ENCODE measurements around the gene NTM.

Gene NTM

DNA sequence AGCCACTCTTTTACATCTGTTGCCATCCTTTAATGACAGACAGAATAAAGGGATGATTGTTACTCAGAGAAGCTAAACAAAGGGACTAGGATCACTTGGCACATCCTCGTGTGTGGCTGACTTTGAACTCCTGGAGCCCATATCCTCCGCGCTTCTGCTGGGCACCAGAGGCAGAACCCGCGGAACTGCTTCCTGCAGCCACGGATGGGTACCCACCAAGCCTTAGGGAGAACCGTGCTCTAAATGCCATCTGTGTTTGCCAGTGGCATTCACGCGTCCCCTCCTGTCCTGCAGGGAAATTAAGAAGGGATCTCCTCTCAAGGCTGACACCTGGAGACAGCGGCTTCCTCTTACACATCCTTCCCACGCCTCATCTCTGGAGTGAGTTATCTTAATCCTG, 294.4 kb downstream of the NTM start:
- Histone ChIP-seq H3K36me3 (ENCODE audit: control insufficient read depth, insufficient read depth, low read length) (no peaks in the 10 kb centered on the region), H3K9me3 (ENCODE audit: control insufficient read depth, low read length) (no peaks in the 10 kb centered on the region), H3K27ac (ENCODE audit: insufficient read depth, low read length, poor library complexity, severe bottlenecking) (no peak overlapping the region), H3K4me1 (ENCODE audit: control insufficient read depth, insufficient read depth, low read length, poor library complexity, severe bottlenecking) (no peaks in the 10 kb centered on the region), H3K27me3 (replicated peaks; ENCODE audit: control insufficient read depth, insufficient read depth, low read length, poor library complexity, severe bottlenecking) (no peaks in the 10 kb centered on the region), H3K4me3 (ENCODE audit: insufficient read depth, low read depth, low read length, poor library complexity, severe bottlenecking) (no peak overlapping the region)
- no peak for DNase-seq

DNA sequence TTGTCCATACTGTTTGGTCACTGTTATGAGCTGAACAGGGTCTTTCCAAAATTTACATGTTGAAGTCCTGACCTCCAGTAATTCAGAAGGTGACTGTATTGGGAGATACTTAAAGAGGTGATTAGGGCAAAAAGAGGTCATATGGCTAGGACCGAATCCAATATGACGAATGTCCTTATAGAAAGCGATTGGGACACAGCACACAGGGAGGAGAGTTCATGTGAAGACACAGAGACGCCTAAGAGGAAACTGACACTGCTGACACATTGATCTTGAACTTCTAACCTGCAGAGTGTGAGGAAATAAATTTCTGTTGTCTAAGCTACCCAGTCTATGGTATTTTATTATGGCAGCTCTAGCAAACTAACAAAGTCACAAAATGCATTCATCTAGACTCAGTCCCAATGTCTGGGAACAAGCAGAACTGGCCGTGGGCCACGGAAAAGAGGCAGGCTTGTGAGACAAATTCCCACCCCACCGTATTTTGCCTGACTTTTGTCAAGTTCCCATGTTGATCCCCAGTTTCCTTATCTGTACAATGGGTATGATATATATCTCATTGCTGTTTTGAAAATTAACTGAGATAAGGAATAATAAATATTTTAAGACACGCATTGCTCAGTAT, 295.0 kb downstream of the NTM start:
- Histone ChIP-seq H3K9me3 (ENCODE audit: control insufficient read depth, low read length) (no peaks in the 10 kb centered on the region), H3K27me3 (replicated peaks; ENCODE audit: control insufficient read depth, insufficient read depth, low read length, poor library complexity, severe bottlenecking) (no peaks in the 10 kb centered on the region), H3K36me3 (ENCODE audit: control insufficient read depth, insufficient read depth, low read length) (no peaks in the 10 kb centered on the region), H3K4me1 (ENCODE audit: control insufficient read depth, insufficient read depth, low read length, poor library complexity, severe bottlenecking) (no peaks in the 10 kb centered on the region), H3K4me3 (ENCODE audit: insufficient read depth, low read depth, low read length, poor library complexity, severe bottlenecking) (no peak overlapping the region), H3K27ac (ENCODE audit: insufficient read depth, low read length, poor library complexity, severe bottlenecking) (no peak overlapping the region)
- no peak for DNase-seq

DNA sequence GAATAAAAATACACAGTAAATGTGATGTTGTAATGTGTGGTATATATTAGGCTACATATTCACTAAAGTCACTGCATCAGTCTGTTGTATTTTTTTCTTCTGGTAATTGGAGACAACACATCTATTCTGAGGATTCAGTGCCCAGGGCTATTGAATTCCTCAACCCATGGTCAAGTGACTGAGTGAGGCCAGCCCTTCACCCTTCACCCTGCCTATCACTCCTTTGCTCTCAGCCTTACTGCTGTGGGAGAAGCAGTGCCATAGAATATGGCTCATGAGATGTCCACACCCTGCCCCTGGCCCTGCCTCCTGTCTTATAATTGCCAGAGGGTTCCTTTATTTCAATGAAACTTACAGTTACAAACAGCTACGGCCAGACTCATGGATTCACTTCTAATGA, 295.6 kb downstream of the NTM start:
- Histone ChIP-seq H3K4me1 (ENCODE audit: control insufficient read depth, insufficient read depth, low read length, poor library complexity, severe bottlenecking) (no peaks in the 10 kb centered on the region), H3K27ac (ENCODE audit: insufficient read depth, low read length, poor library complexity, severe bottlenecking) (no peak overlapping the region), H3K9me3 (ENCODE audit: control insufficient read depth, low read length) (no peaks in the 10 kb centered on the region), H3K4me3 (ENCODE audit: insufficient read depth, low read depth, low read length, poor library complexity, severe bottlenecking) (no peak overlapping the region), H3K36me3 (ENCODE audit: control insufficient read depth, insufficient read depth, low read length) (no peaks in the 10 kb centered on the region), H3K27me3 (replicated peaks; ENCODE audit: control insufficient read depth, insufficient read depth, low read length, poor library complexity, severe bottlenecking) (no peaks in the 10 kb centered on the region)
- DNase-seq, result no peak

DNA sequence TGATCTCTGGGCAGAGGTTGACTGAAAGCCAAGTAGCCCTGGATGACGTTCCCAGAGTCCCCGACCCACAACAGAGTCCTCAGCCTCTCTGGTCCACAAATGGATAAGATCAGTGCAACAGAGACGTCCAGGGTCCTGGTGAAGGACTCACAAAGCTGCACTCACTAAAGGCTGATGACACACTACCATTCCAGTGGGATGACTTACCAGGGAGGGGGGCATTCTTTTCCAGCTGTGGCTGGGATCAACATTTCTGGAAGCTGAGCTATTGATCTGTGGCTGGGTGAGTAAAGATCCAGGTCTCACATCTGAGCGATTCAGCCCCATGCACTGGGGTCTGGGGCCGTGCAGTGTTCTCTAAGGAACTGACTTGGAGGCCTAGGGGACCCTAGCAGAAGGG, 296.2 kb downstream of the NTM start:
- H3K27me3 ChIP-seq (replicated peaks; ENCODE audit: control insufficient read depth, insufficient read depth, low read length, poor library complexity, severe bottlenecking), result no peaks in the 10 kb centered on the region
- H3K27ac ChIP-seq (ENCODE audit: insufficient read depth, low read length, poor library complexity, severe bottlenecking), result no peak overlapping the region
- H3K9me3 ChIP-seq (ENCODE audit: control insufficient read depth, low read length), result no peaks in the 10 kb centered on the region
- no peak for DNase-seq
- no peaks in the 10 kb centered on the region for H3K4me1 ChIP-seq (ENCODE audit: control insufficient read depth, insufficient read depth, low read length, poor library complexity, severe bottlenecking)
- H3K36me3 ChIP-seq (ENCODE audit: control insufficient read depth, insufficient read depth, low read length), result no peaks in the 10 kb centered on the region
- no peak overlapping the region for H3K4me3 ChIP-seq (ENCODE audit: insufficient read depth, low read depth, low read length, poor library complexity, severe bottlenecking)

DNA sequence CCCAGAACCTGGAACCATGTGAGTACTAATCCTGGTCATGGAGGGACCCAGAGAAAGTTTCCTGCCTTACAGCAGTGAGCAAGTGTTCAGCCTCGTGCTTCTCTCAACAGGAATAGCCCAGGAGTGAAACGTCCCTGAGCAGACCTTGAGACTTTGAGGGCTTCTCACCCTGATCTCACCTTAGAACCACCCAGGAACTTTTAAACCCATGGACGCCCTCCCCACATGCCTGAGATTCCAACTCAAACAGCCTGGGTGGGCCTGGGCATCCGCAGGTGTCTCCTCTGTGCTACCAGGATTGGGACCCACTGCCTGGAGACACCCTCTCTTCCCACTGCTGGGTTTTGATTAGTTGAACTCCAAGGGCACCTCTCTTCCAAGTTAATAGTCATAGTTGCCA, 297.2 kb downstream of the NTM start:
- no peaks in the 10 kb centered on the region for H3K4me1 ChIP-seq (ENCODE audit: control insufficient read depth, insufficient read depth, low read length, poor library complexity, severe bottlenecking)
- no peaks in the 10 kb centered on the region for H3K36me3 ChIP-seq (ENCODE audit: control insufficient read depth, insufficient read depth, low read length)
- no peak overlapping the region for H3K27ac ChIP-seq (ENCODE audit: insufficient read depth, low read length, poor library complexity, severe bottlenecking)
- DNase-seq, result no peak
- H3K4me3 ChIP-seq (ENCODE audit: insufficient read depth, low read depth, low read length, poor library complexity, severe bottlenecking), result no peak overlapping the region
- H3K9me3 ChIP-seq (ENCODE audit: control insufficient read depth, low read length), result no peaks in the 10 kb centered on the region
- no peaks in the 10 kb centered on the region for H3K27me3 ChIP-seq (replicated peaks; ENCODE audit: control insufficient read depth, insufficient read depth, low read length, poor library complexity, severe bottlenecking)

DNA sequence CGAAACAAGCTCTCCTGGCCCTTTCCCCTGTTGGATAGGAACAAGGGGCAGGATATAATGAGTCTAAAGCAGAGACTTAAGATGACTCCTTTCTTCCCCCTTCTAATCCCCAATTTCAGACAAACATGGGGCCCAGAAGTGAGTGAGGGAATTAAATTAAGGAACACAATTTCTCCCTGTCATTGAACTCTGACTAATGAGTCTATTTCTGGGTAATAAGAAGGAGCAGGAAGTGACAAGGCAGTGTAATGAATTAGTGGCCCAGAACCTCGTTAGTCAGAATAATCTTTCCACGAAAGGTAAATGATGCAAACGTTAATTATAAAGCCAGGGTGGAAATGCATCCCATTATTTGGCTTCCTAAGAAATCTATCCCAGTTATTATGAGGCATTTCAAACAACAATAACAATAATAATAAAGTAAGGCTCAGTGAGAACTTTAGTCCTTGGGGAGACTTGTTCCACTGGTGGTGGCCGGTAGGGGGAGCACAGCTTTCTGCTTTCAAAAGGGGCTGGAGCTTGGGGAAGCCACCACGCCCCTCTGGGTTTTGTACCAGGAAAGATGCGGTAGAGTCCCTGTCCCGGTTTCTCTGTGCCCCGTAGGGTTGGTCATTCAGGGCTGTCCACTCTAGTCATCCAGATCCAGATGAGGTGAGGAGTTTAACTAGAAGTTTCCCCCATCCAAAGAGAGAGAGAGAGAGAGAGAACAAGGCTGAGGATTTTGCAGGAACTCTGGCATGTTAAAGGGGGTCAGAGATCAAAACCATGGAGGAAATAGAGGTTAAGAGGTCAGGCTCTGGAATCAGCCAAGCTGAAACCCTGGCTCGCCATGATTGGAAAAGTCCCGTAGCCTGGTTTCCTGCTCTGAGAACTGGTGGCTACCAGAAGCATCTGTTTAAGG, 298.3 kb downstream of the NTM start:
- Histone ChIP-seq H3K9me3 (ENCODE audit: control insufficient read depth, low read length) (no peaks in the 10 kb centered on the region), H3K27me3 (replicated peaks; ENCODE audit: control insufficient read depth, insufficient read depth, low read length, poor library complexity, severe bottlenecking) (no peaks in the 10 kb centered on the region), H3K36me3 (ENCODE audit: control insufficient read depth, insufficient read depth, low read length) (no peaks in the 10 kb centered on the region), H3K4me1 (ENCODE audit: control insufficient read depth, insufficient read depth, low read length, poor library complexity, severe bottlenecking) (no peaks in the 10 kb centered on the region), H3K4me3 (ENCODE audit: insufficient read depth, low read depth, low read length, poor library complexity, severe bottlenecking) (no peak overlapping the region), H3K27ac (ENCODE audit: insufficient read depth, low read length, poor library complexity, severe bottlenecking) (no peak overlapping the region)
- no peak for DNase-seq

DNA sequence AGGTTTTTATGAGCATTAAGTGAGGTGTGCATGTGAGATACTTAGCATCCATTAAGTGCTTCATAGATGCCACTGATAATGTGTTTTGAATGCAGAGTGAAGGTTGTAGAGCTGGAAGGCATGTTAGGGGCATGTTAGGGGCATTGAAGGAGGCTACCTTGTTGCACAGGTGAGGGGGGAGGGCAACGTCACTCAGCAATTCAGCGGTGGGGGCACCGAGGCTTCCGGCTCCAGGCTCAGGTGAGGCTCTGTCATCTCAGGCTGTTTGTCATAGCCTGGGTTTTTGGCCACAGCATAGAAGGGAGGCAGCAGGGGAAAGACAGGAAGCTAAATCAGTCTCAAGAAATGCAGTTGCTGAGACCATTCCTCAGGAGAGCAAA, 299.0 kb downstream of the NTM start:
- Histone ChIP-seq H3K4me1 (ENCODE audit: control insufficient read depth, insufficient read depth, low read length, poor library complexity, severe bottlenecking) (no peaks in the 10 kb centered on the region), H3K4me3 (ENCODE audit: insufficient read depth, low read depth, low read length, poor library complexity, severe bottlenecking) (no peak overlapping the region), H3K36me3 (ENCODE audit: control insufficient read depth, insufficient read depth, low read length) (no peaks in the 10 kb centered on the region), H3K27ac (ENCODE audit: insufficient read depth, low read length, poor library complexity, severe bottlenecking) (no peak overlapping the region), H3K9me3 (ENCODE audit: control insufficient read depth, low read length) (no peaks in the 10 kb centered on the region), H3K27me3 (replicated peaks; ENCODE audit: control insufficient read depth, insufficient read depth, low read length, poor library complexity, severe bottlenecking) (no peaks in the 10 kb centered on the region)
- no peak for DNase-seq

DNA sequence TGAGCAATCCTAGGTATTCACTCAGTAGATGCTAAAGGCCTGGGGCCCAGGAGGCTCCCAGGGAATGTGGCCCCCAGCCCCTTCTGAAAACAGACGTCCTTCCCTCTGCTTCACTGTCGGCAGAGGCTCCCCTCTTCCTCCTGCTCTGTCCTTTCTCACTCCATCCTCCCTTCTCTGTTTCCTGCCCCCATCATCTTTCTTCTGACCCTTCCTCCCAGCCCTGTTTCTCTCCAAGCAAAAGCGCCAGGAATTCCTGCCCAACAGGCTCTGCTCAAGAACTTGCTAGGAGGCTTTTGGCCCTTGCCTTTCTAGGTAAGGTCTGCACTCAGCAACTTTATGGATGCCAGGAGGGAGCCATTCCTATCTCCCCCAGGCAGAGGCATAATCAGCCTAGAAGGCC, 300.5 kb downstream of the NTM start:
- no peaks in the 10 kb centered on the region for H3K36me3 ChIP-seq (ENCODE audit: control insufficient read depth, insufficient read depth, low read length)
- H3K27ac ChIP-seq (ENCODE audit: insufficient read depth, low read length, poor library complexity, severe bottlenecking), result no peak overlapping the region
- no peaks in the 10 kb centered on the region for H3K4me1 ChIP-seq (ENCODE audit: control insufficient read depth, insufficient read depth, low read length, poor library complexity, severe bottlenecking)
- H3K27me3 ChIP-seq (replicated peaks; ENCODE audit: control insufficient read depth, insufficient read depth, low read length, poor library complexity, severe bottlenecking), result no peaks in the 10 kb centered on the region
- DNase-seq, result no peak
- no peak overlapping the region for H3K4me3 ChIP-seq (ENCODE audit: insufficient read depth, low read depth, low read length, poor library complexity, severe bottlenecking)
- H3K9me3 ChIP-seq (ENCODE audit: control insufficient read depth, low read length), result no peaks in the 10 kb centered on the region

DNA sequence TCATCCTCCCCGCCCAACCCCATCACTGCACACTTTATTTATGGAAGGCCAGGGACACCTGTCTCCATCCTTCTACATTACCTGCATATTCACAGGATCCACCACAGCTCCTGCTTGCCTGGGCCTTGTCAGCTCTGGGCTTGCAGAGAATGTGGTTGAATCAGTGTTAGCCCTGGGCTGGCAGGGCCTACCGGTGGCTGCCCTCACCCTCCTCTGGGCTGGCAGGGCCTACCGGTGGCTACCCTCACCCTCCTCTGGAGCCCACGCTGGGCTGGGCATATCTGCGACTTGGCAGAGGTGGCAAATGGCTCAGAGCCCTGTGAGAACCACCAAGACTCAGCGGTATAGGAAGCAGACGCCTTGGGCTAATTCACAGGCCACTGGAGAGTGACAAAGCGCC, 300.9 kb downstream of the NTM start:
- Histone ChIP-seq H3K27me3 (replicated peaks; ENCODE audit: control insufficient read depth, insufficient read depth, low read length, poor library complexity, severe bottlenecking) (no peaks in the 10 kb centered on the region), H3K27ac (ENCODE audit: insufficient read depth, low read length, poor library complexity, severe bottlenecking) (no peak overlapping the region), H3K4me3 (ENCODE audit: insufficient read depth, low read depth, low read length, poor library complexity, severe bottlenecking) (no peak overlapping the region), H3K9me3 (ENCODE audit: control insufficient read depth, low read length) (no peaks in the 10 kb centered on the region), H3K4me1 (ENCODE audit: control insufficient read depth, insufficient read depth, low read length, poor library complexity, severe bottlenecking) (no peaks in the 10 kb centered on the region), H3K36me3 (ENCODE audit: control insufficient read depth, insufficient read depth, low read length) (no peaks in the 10 kb centered on the region)
- DNase-seq, result no peak

DNA sequence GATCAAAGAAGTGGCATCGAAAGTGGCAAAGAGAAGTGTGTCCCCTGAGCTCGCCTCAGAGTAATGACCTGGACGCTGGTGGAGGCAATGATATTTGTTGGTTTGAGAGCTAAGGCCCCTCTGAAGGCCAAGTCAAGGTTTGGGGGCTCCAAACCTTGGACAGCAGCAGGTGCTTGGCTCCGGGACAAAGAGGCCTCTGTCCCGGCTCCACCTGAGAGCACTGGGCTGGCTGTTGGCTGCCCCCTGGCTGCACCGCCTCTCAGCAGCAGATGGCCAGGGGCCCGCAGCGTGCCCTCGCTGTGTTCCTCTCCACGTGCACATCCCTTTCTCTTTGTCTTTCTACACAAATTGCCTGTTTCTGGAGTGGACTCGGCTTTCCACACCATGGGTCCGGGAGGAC, 301.3 kb downstream of the NTM start:
- Histone ChIP-seq H3K27ac (ENCODE audit: insufficient read depth, low read length, poor library complexity, severe bottlenecking) (no peak overlapping the region), H3K27me3 (replicated peaks; ENCODE audit: control insufficient read depth, insufficient read depth, low read length, poor library complexity, severe bottlenecking) (no peaks in the 10 kb centered on the region), H3K9me3 (ENCODE audit: control insufficient read depth, low read length) (no peaks in the 10 kb centered on the region), H3K4me3 (ENCODE audit: insufficient read depth, low read depth, low read length, poor library complexity, severe bottlenecking) (no peak overlapping the region), H3K4me1 (ENCODE audit: control insufficient read depth, insufficient read depth, low read length, poor library complexity, severe bottlenecking) (no peaks in the 10 kb centered on the region), H3K36me3 (ENCODE audit: control insufficient read depth, insufficient read depth, low read length) (no peaks in the 10 kb centered on the region)
- no peak for DNase-seq

All from effector memory CD4-positive, alpha-beta T cell (primary cell).